Measurements from ENCODE around the gene LAMA2.

GRCh38 chr6:129141499-129141898, 258.6 kb downstream of the LAMA2 start:
- TF ChIP-seq CTCF (IDR thresholded peaks at IDR 0.05) (no peak), MXI1 (IDR thresholded peaks at IDR 0.05; ENCODE audit: low read depth, low read length) (no peak), POLR2AphosphoS5 (IDR thresholded peaks at IDR 0.05; ENCODE audit: low read depth, low read length) (no peak), MAX (IDR thresholded peaks at IDR 0.05; ENCODE audit: low read depth) (no peak), CHD2 (IDR thresholded peaks at IDR 0.05; ENCODE audit: low read length, partially characterized antibody) (no peak), JUND (IDR thresholded peaks at IDR 0.05) (no peak), RAD21 (IDR thresholded peaks at IDR 0.05; ENCODE audit: low read length) (no peak), EP300 (IDR thresholded peaks at IDR 0.05; ENCODE audit: borderline replicate concordance in 1 of 2, low read depth in 1 of 2, low read length in 1 of 2) (no peak)
- TF ChIP-seq, protein P1, sequence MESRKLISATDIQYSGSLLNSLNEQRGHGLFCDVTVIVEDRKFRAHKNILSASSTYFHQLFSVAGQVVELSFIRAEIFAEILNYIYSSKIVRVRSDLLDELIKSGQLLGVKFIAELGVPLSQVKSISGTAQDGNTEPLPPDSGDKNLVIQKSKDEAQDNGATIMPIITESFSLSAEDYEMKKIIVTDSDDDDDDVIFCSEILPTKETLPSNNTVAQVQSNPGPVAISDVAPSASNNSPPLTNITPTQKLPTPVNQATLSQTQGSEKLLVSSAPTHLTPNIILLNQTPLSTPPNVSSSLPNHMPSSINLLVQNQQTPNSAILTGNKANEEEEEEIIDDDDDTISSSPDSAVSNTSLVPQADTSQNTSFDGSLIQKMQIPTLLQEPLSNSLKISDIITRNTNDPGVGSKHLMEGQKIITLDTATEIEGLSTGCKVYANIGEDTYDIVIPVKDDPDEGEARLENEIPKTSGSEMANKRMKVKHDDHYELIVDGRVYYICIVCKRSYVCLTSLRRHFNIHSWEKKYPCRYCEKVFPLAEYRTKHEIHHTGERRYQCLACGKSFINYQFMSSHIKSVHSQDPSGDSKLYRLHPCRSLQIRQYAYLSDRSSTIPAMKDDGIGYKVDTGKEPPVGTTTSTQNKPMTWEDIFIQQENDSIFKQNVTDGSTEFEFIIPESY (IDR thresholded peaks at IDR 0.05; ENCODE audit: borderline replicate concordance, low read depth), result no peak

Measured in SK-N-SH (cell line).